Measurements from ENCODE around the gene GDF9.

DNA sequence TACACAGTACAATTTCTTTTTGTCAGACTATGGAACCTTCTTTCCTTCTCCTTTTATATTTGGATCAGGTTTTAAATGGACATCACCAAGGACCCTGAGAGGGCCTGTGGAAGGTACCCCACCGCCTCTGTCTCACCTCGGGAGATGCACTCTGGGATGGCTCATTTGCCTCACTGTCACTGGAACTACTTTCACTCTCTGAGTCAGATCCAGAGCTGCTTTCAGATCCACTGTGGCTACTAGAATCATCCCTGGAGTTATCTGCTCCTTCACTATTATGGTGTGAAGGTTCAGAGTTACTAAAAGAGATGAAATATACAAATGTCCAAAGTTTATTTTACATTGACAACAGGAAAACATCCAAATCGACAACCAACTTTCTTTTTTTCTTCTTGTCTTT is 31.8 kb upstream of the GDF9 start:
- TF ChIP-seq, protein P1, sequence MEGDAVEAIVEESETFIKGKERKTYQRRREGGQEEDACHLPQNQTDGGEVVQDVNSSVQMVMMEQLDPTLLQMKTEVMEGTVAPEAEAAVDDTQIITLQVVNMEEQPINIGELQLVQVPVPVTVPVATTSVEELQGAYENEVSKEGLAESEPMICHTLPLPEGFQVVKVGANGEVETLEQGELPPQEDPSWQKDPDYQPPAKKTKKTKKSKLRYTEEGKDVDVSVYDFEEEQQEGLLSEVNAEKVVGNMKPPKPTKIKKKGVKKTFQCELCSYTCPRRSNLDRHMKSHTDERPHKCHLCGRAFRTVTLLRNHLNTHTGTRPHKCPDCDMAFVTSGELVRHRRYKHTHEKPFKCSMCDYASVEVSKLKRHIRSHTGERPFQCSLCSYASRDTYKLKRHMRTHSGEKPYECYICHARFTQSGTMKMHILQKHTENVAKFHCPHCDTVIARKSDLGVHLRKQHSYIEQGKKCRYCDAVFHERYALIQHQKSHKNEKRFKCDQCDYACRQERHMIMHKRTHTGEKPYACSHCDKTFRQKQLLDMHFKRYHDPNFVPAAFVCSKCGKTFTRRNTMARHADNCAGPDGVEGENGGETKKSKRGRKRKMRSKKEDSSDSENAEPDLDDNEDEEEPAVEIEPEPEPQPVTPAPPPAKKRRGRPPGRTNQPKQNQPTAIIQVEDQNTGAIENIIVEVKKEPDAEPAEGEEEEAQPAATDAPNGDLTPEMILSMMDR (IDR thresholded peaks at IDR 0.05), result no peak
- no peak for TF ChIP-seq POLR2AphosphoS5 (IDR thresholded peaks at IDR 0.05)

All from prostate gland (tissue), 2 donors.